ENCODE measurements around the gene TARBP2.
"Not testable (repeated sequence)": the region's sequence is repeated elsewhere in the genome, so short reads cannot be mapped to it uniquely, and the experiment has no call there.

GRCh38 chr12:53550131-53550530 is 49.0 kb downstream of the TARBP2 start:
- not testable (repeated sequence) for TF ChIP-seq CTCF, POLR2A, EP300 (IDR thresholded peaks at IDR 0.05)
